Measurements from ENCODE around the gene EXOC3.

The EXOC3 gene

DNA sequence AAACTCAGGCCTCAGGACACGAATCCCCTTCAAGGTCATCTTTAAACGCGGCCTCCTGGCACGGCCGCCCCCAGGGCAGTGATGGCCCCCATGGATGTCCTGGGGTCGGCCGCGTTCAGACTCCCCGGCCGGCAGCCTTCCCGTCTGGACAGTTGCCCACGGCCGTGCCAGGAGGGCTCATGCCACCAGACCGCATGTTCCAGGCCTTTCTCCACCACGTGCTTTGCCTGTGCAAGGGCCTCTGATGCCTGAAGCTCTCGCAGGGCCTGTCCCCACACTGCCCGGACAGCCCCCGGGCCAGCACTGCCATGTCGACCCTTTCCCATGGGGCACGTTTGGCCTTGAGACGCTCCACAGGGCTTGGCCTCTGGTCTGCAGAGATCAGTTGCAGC lies 46.7 kb downstream of the EXOC3 start:
- no peak for DNase-seq

GRCh38 chr5:490116-491106 lies 47.4 kb downstream of the EXOC3 start:
- no peak for DNase-seq

DNA sequence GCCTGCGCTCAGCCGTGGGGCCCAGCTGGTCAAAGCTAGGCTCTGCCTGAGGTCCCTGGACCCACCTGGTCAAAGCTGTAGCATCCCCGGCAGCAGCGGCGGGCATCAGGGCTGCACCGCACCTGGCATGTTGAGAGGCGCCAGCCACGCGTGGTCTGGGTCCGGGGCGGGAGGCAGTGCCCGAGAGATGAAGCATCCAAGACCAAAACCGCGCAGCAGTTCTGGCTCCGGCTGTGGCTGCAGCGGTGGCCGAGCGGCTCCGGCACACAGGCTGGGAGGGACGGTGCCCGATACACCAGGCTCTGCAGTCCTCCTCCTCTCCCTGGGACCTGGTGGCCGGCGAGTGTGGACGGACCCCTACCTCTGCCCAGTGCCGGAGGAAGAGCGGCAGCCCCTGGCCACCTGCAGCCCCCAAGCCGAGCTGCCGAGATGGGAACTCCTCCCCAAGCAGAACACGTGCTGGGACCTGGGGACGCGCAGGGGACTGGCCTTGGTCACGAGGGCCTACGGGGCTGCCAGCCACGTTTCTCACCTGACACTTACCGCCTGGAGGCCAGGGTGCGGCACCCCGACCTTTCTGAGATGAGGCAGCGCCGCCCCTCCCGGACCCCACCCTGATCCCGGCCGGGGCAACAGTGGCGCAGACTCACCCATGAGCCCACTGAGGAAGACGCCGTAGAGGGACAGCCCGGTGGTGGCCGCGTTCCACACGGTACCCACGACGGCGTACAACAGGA lies 48.3 kb downstream of the EXOC3 start:
- no peak for DNase-seq

GRCh38 chr5:491856-492155 lies 48.8 kb downstream of the EXOC3 start:
- DNase-seq: no peak

DNA sequence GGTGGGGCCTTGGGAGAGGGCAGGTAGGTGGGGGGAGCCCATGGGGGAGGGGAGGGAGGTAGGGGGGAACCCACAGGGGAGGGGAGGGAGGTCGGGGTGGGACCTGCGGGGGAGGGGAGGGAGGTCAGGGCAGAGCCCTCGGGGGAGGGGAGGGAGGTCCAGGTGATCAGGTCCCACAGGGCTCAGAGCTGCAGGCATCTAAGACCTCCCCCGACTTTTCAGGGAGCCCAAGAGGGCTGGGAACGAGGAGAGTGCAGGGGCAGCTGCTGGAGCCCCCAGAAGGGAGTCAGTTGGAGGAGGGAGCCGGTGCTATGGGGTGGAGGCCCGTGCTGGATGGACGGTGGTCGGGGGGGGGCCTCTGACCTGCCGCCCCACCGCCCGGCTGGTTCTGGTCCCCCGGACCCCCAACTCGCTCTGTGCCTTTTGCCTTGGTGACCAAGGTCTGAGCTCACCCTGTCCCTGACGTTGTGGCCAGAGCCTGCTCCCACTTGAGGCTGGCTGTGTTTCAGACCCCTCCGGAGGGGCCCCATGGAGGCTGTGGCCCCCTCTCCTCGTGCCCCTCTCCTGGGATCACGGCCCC lies 49.4 kb downstream of the EXOC3 start:
- DNase-seq: no peak

DNA sequence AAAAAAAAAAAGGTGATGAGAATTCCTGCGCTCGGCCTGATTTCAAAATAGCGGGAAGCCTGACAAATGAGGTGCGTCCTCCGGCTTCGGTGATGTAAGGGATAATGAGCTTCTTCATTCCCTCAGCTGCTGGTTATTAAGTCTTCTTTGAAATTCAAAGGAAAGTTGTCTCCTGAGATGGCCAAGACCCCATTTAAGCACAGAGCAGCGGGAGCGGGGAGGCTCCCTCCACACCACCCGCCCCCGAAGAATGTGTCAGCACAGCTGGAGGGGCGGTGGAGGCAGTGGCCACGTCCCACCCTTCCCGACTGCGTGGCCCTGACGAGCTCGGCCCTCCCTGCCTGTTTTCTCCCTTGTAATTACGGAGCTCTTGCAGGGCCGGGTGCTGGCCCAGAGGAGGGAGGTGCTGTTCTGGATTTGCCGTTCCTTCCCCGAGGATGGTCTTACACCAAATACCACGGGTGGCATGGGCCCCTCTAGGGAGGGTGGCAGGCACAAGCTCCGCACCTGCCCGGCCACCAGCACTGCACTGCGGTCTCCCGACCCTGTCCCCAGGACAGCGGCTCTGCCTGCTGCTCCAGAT lies 50.2 kb downstream of the EXOC3 start:
- no peak for DNase-seq

DNA sequence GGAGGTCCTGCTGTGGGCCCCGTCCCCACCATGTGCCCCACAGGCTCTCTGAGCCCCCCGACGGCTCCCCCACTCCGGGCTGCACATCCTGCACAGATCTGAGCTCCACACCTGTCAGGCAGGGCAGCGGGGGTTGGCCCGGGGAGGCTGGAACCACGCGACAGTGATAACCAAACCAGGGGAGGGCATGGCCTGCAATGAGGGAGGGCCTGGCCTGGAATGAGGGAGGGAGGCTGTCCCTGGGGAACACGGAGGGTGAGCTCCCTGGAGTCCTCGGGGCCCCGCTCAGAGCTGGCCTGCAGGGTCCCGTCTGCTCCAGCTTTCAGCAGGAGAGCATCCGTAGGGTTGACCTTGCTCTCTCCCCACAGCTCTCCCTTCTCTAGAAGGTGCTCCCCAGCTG lies 50.8 kb downstream of the EXOC3 start:
- no peak for DNase-seq

GRCh38 chr5:494667-495255 lies 51.8 kb downstream of the EXOC3 start:
- no peak for DNase-seq

- no peak for DNase-seq
Measured at GRCh38 chr5:496028-496427, 53.1 kb downstream of the EXOC3 start.

- DNase-seq: no peak
Measured at GRCh38 chr5:497090-497700, 54.2 kb downstream of the EXOC3 start.

DNA sequence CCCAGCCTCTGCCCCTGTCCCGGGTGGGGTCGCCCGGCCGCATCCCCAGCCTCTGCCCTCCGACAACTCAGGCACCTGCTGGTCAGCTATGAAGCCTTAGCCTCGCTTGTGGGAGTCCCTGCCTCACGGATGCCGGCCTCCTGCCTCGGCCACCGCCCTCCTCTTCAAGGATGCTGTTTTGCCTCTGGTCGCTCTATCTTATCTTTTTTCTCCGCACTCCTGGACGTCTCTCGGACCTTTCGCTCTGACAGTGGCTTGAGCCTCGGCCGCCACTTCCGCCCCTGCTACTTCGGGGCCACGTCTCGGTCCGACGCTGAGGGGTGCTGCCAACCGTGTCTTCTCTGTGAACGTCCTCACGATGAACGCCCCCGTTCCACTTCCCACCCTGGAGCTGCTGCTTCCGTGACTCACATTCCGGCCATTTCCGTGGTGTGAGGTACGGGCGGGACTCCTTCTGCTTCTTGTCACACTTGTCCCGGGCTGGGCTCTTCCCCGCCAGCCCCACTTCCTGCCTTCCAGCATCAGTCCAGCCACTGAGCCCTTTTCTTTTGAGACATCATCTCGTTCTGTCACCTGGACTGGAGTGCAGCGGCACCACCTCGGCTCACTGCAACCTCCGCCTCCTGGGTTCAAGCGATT lies 55.0 kb downstream of the EXOC3 start:
- no peak for DNase-seq

- no peak for DNase-seq
Measured at GRCh38 chr5:499233-500209, 56.5 kb downstream of the EXOC3 start.

DNA sequence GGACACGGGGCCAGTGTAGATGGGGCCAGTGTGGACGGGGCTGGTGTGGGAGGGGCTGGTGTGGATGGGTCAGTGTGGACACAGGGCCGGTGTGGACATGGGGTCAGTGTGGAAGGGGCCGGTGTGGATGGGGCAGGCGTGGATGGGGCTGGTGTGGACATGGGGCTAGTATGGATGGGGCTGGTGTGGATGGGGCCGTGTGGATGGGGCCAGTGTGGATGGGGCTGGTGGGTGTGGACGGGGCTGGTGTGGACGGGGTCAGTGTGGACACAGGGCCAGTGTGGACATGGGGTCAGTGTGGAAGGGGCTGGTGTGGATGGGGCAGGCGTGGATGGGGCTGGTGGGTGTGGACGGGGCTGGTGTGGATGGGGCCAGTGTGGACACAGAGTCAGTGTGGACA lies 57.5 kb downstream of the EXOC3 start:
- no peak for DNase-seq

DNA sequence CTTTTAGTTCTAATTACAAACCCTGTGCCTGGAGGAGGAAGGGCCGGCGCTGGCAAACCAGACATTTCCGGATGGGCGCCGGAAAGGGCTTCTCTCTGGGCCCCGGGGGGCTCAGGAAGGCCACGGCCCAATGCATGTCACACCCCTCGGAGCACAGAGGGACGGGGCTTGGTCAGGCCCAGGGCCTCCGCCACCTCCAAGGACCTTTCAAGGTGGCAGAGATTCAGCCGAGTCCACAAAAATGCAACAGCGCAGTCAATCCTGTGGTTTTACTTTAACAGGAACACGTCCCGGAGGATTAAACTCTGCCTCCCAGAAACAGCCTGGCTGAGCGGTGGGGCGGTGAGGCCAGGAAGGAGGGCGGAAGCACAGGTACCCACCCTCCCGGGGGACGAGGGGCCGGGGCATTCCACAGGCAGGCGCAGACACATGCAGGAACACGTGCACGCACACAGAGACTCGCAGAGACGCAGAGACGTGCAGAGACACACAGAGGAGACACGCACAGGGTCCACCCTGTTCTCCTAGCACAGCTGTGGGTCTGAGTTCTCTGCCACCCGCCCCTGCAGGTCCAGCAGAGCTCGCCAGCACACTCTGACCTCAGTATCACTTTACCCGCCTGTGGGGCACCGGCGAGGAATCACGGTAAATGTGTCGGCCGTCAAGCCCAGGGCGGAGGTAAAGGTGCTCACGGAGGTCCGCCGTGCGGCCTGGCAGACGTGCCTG lies 58.3 kb downstream of the EXOC3 start:
- no peak for DNase-seq

DNA sequence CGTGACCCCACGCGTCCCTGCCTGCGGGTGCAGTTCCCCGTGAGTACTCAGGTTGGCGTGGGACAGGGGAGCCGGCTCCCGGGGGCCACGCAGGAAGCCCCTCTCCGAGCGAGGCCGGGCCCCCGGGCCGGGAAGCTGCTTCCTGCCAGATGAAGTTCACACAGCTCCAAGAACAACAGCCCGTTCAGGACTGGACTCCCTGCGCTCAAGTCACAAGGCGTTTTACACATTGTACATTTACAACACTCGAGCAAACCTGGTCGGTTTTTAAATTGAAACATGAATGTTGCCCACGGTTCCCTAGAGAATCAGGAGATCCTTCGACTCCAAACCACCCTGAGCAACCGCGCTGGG lies 58.8 kb downstream of the EXOC3 start:
- DNase-seq: no peak

DNA sequence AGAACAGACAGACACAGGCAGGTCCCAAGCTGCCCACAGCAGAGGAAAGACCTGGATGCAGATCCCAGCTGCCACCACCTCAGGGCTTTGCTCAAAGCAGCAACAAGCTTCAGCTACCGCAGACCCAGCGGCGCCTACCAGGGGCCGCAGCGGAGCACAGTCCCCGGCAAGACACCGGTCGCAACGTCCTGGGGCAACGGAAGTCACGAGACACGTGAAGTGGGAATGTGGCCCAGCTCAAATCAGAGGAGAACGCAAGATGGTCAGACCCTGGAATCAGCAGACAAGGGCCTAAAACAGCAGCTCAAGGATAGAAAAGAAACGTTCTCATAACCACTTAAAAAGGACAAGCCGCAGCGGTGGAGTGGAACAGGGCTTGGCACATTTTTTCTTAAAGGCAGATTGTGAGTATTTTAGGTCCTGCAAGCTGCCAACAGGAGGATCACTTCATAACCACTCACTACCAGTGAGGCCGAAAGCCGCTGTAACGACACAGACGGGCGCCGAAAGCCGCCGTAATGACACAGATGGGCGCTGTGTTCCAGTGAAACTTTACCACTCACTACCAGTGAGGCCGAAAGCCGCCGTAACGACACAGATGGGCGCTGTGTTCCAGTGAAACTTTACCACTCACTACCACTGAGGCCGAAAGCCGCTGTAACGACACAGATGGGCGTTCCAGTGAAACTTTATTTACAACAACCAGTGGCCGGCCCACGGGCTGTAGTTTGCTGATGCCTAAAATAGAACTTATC lies 59.5 kb downstream of the EXOC3 start:
- no peak for DNase-seq

GRCh38 chr5:504326-505154 lies 61.6 kb downstream of the EXOC3 start:
- no peak for DNase-seq

- DNase-seq: no peak
Measured at GRCh38 chr5:505951-506525, 63.1 kb downstream of the EXOC3 start.
